HTERT RPE-1 (cell line): Measurements from ENCODE around the gene TRIM72.
"Not testable (repeated sequence)": the region's sequence is repeated elsewhere in the genome, so short reads cannot be mapped to it uniquely, and the experiment has no call there.

Experiments
- in situ Hi-C: fragments of 300-500 bp; cut with MboI; formaldehyde crosslinking; loops from 4 replicates; pipeline ENCODE4 v1.14.3; 2020; ENCODE audit warnings: low sequenced_read_pairs

Gene TRIM72

GRCh38 chr16:31190061-31190460, 23.9 kb upstream of the TRIM72 start:
- in situ Hi-C loops = no loop called here

DNA sequence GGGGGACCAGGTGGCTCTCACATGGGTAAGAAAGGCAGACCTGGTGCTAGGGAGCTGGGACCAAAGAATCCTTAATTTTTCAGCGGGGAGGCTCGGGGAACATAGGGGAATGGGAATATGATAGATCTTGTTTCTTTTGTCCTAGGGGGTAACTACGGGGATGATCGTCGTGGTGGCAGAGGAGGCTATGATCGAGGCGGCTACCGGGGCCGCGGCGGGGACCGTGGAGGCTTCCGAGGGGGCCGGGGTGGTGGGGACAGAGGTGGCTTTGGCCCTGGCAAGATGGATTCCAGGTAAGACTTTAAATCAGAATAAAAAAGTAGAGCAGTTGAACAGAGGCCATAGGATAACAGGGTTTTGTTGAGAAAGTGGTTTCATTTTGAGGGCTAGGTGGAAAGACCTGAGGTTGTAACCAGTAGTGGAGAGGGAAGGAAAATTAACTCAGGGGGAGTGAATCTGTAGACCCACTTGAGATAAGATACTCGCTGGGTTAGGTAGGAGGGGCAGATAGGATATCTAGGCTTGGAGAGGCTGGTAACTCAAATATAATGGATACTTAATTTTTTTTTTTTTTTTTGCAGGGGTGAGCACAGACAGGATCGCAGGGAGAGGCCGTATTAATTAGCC, 23.0 kb upstream of the TRIM72 start:
- in situ Hi-C loops = no loop called here

DNA sequence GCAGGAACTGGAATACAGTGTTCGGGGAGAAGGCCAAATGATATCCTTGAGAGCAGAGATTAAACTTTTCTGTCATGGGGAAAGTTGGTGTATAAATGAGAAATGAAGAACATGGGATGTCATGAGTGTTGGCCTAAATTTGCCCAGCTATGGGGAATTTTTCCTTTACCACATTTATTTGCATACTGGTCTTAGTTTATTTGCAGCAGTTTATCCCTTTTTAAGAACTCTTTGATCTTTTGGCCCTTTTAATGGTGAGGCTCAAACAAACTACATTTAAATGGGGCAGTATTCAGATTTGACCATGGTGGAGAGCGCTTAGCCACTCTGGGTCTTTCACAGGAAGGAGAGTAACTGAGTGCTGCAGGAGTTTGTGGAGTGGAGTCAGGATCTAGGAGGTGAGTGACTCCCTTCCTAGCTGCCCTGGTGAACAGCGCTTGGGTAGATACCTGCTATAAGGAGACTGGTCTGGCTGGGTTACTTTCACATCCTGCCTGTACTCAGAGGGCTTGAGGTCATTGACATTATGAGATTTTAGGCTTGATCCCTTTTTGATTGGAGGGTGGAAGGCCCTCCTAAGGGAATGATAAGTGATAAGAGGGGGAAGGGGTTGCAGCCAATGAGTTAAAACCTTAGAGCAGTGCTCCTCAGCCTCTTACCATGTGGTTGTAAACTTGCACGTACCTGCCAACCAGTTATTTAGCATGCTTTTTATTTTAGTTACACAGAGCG, 22.1 kb upstream of the TRIM72 start:
- in situ Hi-C loops = no loop called here

DNA sequence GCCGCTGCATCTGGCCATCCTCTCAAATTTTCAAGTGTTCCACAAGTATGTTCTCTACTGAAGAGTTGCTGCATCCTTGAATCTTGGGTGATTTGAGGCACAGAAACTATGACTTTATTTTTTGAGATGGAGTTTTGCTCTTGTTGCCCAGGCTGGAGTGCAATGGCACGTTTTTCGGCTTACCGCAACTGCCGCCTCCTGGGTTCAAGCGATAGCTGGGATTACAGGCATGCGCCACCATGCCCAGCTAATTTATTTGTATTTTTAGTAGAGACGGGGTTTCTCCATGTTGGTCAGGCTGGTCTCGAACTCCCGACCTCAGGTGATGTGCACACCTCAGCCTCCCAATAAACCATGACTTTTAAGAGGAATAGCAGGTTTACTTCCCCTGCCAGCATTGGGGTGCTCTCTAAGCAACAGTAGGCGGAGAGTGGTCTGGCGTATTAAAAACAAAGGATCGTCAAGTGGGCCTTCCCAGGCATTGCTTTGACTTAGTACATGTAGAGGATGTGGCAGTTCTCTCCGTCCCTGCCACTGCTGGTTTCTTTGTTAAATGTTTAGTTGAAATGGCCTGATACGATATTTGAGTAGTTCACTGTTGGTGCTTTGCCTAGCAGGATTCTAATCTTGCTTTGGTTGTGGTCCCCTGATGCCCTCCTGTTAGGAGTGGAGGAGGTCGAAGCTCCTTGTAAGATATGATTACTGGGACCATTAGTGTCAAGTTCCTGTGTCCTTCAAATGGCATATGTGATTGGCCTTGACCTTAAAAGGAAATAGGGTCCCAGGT, 20.9 kb upstream of the TRIM72 start:
- in situ Hi-C loops = no loop called here

- in situ Hi-C loops = no loop called here
These were observed 20.0 kb upstream of the TRIM72 start for GRCh38 chr16:31193874-31194273.

DNA sequence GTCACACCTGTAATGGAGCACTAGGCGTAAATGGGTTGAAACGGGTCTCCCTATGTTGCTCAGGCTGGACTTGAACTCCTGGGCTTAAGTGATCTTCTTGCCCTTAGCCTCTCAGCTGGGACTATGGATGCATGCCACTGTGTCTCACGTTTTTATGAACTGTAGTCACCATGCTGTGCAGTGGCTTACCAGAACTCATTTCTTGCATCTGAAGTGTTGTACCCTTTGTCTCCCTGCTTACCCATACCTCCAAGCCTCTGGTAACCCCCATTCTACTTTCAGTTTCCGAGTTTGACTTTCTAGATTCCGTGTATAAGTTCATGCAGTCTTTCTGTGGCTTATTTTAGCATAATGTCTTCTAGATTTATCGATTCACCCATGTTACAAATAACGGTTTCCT, 19.0 kb upstream of the TRIM72 start:
- in situ Hi-C loops = no loop called here

- in situ Hi-C loops = not testable (repeated sequence)
These were observed 18.1 kb upstream of the TRIM72 start for GRCh38 chr16:31195861-31196260.

GRCh38 chr16:31196324-31197088, 17.4 kb upstream of the TRIM72 start:
- in situ Hi-C loops = no loop called here

DNA sequence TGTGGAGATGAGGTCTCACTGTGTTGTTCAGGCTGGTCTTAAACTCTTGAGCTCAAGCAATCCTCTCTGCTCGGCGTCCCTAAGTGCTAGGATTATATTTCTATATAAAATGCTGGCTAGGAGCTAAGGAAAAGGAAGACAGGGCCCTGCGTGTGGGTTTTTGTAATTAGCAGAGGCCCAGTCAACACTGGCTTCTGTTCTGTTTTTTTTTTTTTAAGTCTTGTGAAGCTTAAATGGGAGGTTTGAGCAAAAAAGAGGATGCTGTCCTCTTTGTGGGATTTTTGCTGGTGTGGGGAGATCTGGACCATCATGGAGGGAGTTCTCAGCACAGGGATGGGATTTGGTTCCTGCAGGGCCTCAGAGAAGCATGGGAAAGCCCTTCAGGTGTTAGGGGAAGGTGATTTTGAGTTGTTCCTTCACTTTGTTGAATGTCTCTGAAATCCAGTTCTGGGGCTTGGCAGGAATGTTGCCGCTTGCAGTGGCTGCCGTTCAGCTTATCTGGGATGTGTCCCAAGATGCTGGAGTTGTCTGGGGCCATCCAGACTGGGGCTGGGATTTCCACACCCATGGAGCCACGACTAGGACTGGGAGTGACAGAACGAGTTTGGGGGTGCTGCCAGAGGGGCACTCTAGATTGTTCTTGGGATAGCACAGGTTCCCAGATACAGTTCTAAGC, 15.6 kb upstream of the TRIM72 start:
- in situ Hi-C loops = no loop called here

GRCh38 chr16:31199430-31200041, 14.4 kb upstream of the TRIM72 start:
- in situ Hi-C loops = no loop called here

GRCh38 chr16:31200111-31200510, 13.8 kb upstream of the TRIM72 start:
- in situ Hi-C loops = not testable (repeated sequence)

DNA sequence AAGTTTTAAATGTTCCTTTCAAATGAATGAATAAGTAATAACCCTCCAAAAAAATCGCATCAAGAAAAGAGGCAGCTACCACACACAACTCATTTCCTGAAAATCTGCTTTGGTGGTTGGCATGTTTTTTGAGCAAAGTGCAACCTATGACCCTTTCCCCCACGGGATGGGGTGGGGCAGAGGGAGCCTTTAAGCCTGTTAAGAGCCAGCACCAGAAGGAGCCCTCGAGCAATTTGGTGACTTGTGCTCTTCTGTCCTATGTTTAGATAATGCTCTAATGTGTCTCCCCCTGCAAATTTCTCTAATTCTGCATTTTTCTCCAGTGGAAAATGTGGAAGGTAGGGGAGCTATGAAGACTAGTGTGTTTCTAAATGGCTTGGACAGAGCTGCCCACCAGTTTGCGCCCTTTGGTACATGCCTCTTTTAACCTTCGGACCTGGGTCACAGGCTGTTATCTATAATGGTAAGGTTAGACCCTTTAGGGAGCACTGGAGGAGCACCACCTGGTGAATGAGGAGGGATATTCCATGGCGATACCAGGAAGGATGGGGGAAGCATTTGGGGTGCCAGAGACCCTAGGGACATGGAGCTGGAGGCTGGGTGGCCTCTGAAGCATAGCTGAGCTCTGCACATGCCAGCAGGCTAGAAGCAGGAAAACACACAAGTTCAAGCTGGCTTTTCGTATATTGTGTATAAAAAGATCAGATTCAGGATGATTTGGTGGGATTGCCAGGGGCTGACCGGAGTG, 12.9 kb upstream of the TRIM72 start:
- in situ Hi-C loops = no loop called here

DNA sequence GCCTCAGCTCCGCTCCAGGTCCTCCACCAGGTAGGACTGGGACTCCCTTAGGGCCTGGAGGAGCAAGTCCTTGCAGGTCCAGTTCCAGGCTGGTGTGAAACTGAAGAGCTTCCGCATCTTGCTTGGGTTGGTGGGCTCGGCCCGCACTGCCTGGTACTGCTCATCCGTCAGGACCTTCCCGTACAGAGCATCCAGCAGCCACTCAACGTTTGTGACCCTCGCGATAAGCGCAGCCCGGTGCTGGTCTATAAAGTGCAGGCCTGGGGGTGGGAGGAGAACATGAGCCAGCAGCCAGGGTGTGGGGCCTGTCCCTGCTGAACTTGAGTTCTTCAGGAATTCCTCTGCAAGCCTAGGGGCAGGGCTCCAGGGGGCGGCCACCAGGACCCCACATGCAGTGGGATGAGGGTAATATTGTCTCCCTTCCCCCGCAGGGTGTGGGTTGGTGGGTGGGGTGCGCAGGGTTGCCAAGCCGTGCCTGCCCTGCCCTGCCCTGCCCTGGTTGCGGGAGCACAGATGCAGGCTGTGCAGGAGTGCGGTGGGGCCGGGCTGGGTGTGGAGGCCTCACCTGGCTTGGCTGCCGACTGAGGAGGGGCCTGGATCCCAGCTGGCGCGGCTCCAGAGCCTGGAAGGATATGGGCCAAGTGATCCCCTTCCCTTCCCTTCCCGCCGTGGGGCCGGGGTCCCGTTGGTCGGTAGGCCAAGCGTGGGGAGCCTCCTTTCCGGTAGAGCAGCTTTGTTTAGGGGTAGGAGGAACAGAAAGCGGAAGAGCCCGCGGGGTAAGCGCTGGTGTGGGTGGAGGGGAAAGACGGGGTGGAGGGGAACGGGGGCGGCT, 12.1 kb upstream of the TRIM72 start:
- in situ Hi-C loops = no loop called here

DNA sequence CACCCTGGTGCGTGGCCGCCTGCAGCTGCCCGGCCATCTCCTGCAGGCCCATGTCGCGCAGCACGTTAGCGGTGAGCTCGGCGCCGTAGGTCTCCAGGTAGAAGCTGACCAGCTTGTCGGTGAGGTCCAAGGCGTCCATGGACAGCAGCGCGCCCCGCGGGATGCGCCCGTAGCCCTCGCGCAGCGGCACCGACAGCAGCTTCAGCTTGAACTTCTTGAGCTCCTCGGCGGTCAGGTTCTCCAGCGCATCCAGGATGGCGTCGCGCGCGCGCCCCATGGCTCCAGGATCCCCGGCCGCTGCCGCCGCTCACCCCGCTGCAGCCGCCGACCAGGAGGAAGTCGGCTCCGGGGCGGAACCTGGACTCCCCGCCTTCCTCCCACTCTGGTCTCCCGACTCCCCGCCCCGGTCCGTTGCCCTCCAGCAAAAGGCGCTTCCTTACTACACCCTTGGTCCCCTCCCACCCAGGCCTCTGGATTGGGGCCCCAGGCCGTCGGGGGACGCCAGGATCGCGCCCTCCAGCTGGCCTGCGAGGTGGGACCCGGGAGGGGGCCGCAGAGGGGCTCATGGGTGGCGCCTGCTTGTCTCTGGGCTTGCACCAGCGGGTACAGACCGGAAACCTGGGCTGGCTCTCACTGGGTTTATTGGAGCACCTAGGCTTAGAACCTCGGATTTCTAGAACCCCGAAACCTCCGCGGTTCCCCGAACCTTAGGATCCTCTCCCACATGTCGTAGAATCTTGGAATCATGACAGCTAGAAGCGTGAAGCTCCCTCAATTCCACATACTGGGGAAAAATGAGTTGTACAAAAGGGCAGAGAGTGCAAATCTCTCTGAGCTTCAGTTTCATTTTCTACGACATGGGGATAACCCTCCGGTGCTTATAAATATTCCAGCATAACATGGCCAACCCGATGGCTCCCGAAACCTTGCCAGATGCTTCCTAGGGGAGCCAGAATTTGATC, 11.2 kb upstream of the TRIM72 start, which contains the start of gene PYCARD:
TSS of gene PYCARD (minus strand) at position 347 of the 962 bp plus-strand sequence. CDS start at position 277, 70 bp downstream.
- in situ Hi-C loops = no loop called here

- in situ Hi-C loops = no loop called here
These were observed 8.8 kb upstream of the TRIM72 start for GRCh38 chr16:31204871-31205666.

DNA sequence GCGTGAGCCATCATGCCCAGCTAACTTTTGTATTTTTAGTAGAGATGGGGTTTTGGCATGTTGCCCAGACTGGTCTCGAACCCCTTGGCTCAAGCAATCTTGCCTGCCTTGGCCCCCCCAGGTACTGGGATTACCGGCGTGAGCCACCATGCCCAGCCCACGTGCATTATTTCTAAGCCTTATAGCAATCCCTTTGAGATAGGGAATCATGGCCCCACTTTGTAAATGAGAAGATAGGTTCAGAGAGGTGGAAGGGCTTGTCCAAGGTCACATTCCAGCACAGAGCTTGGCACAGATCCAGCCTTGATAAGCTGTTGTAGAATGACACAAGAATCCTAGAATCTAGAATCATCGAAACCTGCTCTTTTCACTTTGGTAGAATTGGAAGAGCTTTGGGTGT, 7.1 kb upstream of the TRIM72 start:
- in situ Hi-C loops = no loop called here

- in situ Hi-C loops = no loop called here
These were observed 577 bp upstream of the TRIM72 start for GRCh38 chr16:31213342-31213741.
